Astrocyte of the cerebellum (primary cell): ENCODE data around the gene NDOR1.

Experiments
- DNase-seq: peaks from one replicate; pipeline ENCODE4 v3.0.0-alpha.2; 2011; ENCODE audit warnings: low read depth
- H3K4me3 ChIP-seq: 2 replicates; pipeline ENCODE4 v1.5.1; 2011; ENCODE audit warnings: mild to moderate bottlenecking, low read depth, low read length, moderate library complexity
- CTCF ChIP-seq: IDR thresholded peaks from 2 replicates; pipeline ENCODE4 v1.5.1; 2012; ENCODE audit warnings: low read length, low read depth, moderate library complexity, mild to moderate bottlenecking; ENCODE audit errors: missing control alignments
- in situ Hi-C: cut with HindIII; loops from 2 replicates; pipeline ENCODE4 v1.10.0; 2017; ENCODE audit warnings: low sequenced_read_pairs

NDOR1 gene

GRCh38 chr9:137223078-137223970 lies 17.8 kb downstream of the NDOR1 start:
- DNase-seq, result peak; percentile 95
- TF ChIP-seq CTCF, result no peak
- peak overlapping the region; percentile 86 for H3K4me3 ChIP-seq
- in situ Hi-C loops, result no loop called here

GRCh38 chr9:137224830-137225694 lies 19.6 kb downstream of the NDOR1 start, which contains the start of gene CYSRT1:
Gene CYSRT1 (plus strand): TSS chr9:137225174. CDS start chr9:137225622, 448 bp downstream.
- in situ Hi-C loops, result no loop called here
- TF ChIP-seq CTCF, result no peak
- DNase-seq, result no peak
- peak within 1 kb of the TSS; percentile 86 for H3K4me3 ChIP-seq

- no peak overlapping the region for H3K4me3 ChIP-seq
- in situ Hi-C loops, result no loop called here
- DNase-seq, result no peak
- no peak for TF ChIP-seq CTCF
Observed at GRCh38 chr9:137225699-137226331, 20.3 kb downstream of the NDOR1 start.

- no peak for TF ChIP-seq CTCF
- no peak for DNase-seq
- no peak overlapping the region for H3K4me3 ChIP-seq
- in situ Hi-C loops, result no loop called here
Observed at GRCh38 chr9:137226338-137227053, 21.0 kb downstream of the NDOR1 start.

- peak; percentile 44 for DNase-seq
- no peak within 1 kb of the TSS for H3K4me3 ChIP-seq
- TF ChIP-seq CTCF, result peak; percentile 85
- in situ Hi-C loops, result no loop called here
Observed at GRCh38 chr9:137227054-137227852, 21.8 kb downstream of the NDOR1 start, which contains the start of gene RNF224. Gene RNF224 (plus strand): TSS chr9:137227502. CDS start chr9:137228336, 834 bp downstream.
